Calu3 (cell line): Measurements from ENCODE around the gene ALG9. TPM values are rescaled to one million over a fixed set of nuclear protein-coding genes. Genes with fewer than 3 reads are reported as not detected.

Source experiments
- BruUV-seq: library from RNA; stranded (reverse); fragments of 400-500 nt; replicated peaks from 2 replicates; lab custom pipeline; 2021; lab: Mats Ljungman, UMichigan
- CTCF ChIA-PET: fragments of 300-600 bp; sonication (Branson Sonifier 250); formaldehyde crosslinking; loops from one replicate; lab custom pipeline; 2022; ENCODE audit warnings: antibody characterized with exemption; lab: Charles Lee
- DNase-seq: peaks from one replicate; pipeline ENCODE4 v3.0.0; 2022
- H3K27ac Mint-ChIP-seq: one replicate; pipeline ENCODE4 v1.8.0; 2022; ENCODE audit warnings: mixed read lengths; ENCODE audit not compliant: unreplicated experiment
- H3K27me3 Mint-ChIP-seq: one replicate; pipeline ENCODE4 v1.8.0; 2022; ENCODE audit warnings: mixed read lengths; ENCODE audit not compliant: unreplicated experiment
- H3K36me3 Mint-ChIP-seq: one replicate; pipeline ENCODE4 v1.8.0; 2022; ENCODE audit warnings: mild to moderate bottlenecking, moderate library complexity, mixed read lengths; ENCODE audit not compliant: insufficient read depth, unreplicated experiment
- H3K4me1 Mint-ChIP-seq: one replicate; pipeline ENCODE4 v1.8.0; 2022; ENCODE audit warnings: mild to moderate bottlenecking, low read depth, mixed read lengths; ENCODE audit not compliant: unreplicated experiment
- H3K4me3 Mint-ChIP-seq: one replicate; pipeline ENCODE4 v1.8.0; 2022; ENCODE audit warnings: mild to moderate bottlenecking, low read depth, moderate library complexity, mixed read lengths; ENCODE audit not compliant: unreplicated experiment
- H3K9me3 Mint-ChIP-seq: one replicate; pipeline ENCODE4 v1.8.0; 2022; ENCODE audit warnings: low read depth, mixed read lengths; ENCODE audit not compliant: unreplicated experiment
- CTCF ChIP-seq: fragments of 200-600 bp; IDR thresholded peaks from one replicate; pipeline ENCODE4 v1.8.0; 2022; ENCODE audit warnings: antibody characterized with exemption; ENCODE audit not compliant: unreplicated experiment
- intact Hi-C: fragments of 100-400 bp; cut with micrococcal nuclease; formaldehyde crosslinking; loops from one replicate; pipeline ENCODE4 v1.10.0; 2022; ENCODE audit not compliant: unreplicated experiment
- total RNA-seq: library from RNA; stranded (reverse); gene quantifications from 2 replicates; pipeline ENCODE4 v1.2.3, GENCODE V29; 2022

Gene ALG9
- total RNA-seq, 1 experiment from 2014 or later, result 12.6 TPM

- H3K4me1 Mint-ChIP-seq, result no peaks in the 10 kb centered on the region
Observed at GRCh38 chr11:111819829-111820237, 51.5 kb downstream of the ALG9 start.

GRCh38 chr11:111819161-111819828 is 52.1 kb downstream of the ALG9 start:
- no TSS peak for BruUV-seq
- no peak for DNase-seq
- CTCF ChIA-PET, result interaction anchor here (0.7 kb wide), 1 partner anchor 17 kb away, joined by 3 read pairs; no protein-coding TSS in a partner anchor
- Mint-ChIP-seq H3K36me3 (no peaks in the 10 kb centered on the region), H3K4me1 (no peaks in the 10 kb centered on the region), H3K4me3 (no peak overlapping the region), H3K27me3 (no peaks in the 10 kb centered on the region), H3K27ac (no peak overlapping the region), H3K9me3 (no peaks in the 10 kb centered on the region)
- no peak for TF ChIP-seq CTCF
- intact Hi-C loops, result no loop called here

More at GRCh38 chr11:111819829-111820237, 51.5 kb downstream of the ALG9 start:
- DNase-seq, result no peak
- CTCF ChIA-PET, result no interaction called here
- H3K4me3 Mint-ChIP-seq, result no peak overlapping the region
- BruUV-seq, result no TSS peak
- no peaks in the 10 kb centered on the region for H3K36me3 Mint-ChIP-seq
- intact Hi-C loops, result no loop called here
- no peak overlapping the region for H3K27ac Mint-ChIP-seq
- no peaks in the 10 kb centered on the region for H3K27me3 Mint-ChIP-seq
- no peaks in the 10 kb centered on the region for H3K9me3 Mint-ChIP-seq
- no peak for TF ChIP-seq CTCF

GRCh38 chr11:111815489-111815888 is 55.9 kb downstream of the ALG9 start:
- H3K36me3 Mint-ChIP-seq, result no peaks in the 10 kb centered on the region
- intact Hi-C loops, result no loop called here
- TF ChIP-seq CTCF, result no peak
- no peaks in the 10 kb centered on the region for H3K4me1 Mint-ChIP-seq
- H3K27ac Mint-ChIP-seq, result no peak overlapping the region
- H3K9me3 Mint-ChIP-seq, result no peaks in the 10 kb centered on the region
- H3K27me3 Mint-ChIP-seq, result no peaks in the 10 kb centered on the region
- CTCF ChIA-PET, result no interaction called here
- no peak overlapping the region for H3K4me3 Mint-ChIP-seq
- no peak for DNase-seq
- BruUV-seq, result no TSS peak

GRCh38 chr11:111814557-111815320 is 56.6 kb downstream of the ALG9 start:
- no TSS peak for BruUV-seq
- H3K4me1 Mint-ChIP-seq, result no peaks in the 10 kb centered on the region
- no peak overlapping the region for H3K27ac Mint-ChIP-seq
- intact Hi-C loops, result no loop called here
- H3K4me3 Mint-ChIP-seq, result no peak overlapping the region
- TF ChIP-seq CTCF, result no peak
- CTCF ChIA-PET, result no interaction called here
- H3K36me3 Mint-ChIP-seq, result no peaks in the 10 kb centered on the region
- H3K27me3 Mint-ChIP-seq, result no peaks in the 10 kb centered on the region
- no peaks in the 10 kb centered on the region for H3K9me3 Mint-ChIP-seq
- DNase-seq, result no peak
